Measurements from ENCODE around the gene TNFAIP8.

DNA sequence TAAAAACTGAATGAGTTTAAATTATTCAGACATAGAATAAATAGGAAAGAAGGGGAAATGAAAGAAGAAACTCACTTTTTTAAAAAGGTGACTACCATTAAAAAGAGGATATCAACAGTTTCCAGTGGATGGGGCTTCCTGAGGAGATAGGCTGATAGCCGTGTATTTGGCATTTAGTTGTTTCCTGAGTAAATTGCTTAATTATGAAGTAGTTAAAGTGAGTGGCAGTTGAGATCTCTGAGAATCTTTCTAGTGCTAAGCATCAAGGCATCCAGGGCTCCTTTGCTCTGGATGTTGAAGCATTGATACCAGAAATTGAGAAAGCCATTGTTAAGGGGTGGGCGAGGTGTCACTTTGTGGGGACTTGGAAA lies 2.7 kb downstream of the TNFAIP8 start:
- TF ChIP-seq FOXK2 (conservative IDR thresholded peaks at IDR 0.05 in 1 of 2, IDR thresholded peaks at IDR 0.05 in 1 of 2; ENCODE audit: low read depth in 2 of 2), result no peak
- no peak for TF ChIP-seq CXXC5 (CRISPR knock-in tag; IDR thresholded peaks at IDR 0.05)
- no peak for TF ChIP-seq TBL1XR1 (IDR thresholded peaks at IDR 0.05; ENCODE audit: low read length in 2 of 2)
- TF ChIP-seq EZH2 (IDR thresholded peaks at IDR 0.05; ENCODE audit: borderline replicate concordance, low read depth, low read length), result no peak
- no peak for TF ChIP-seq KLF10 (CRISPR knock-in tag; IDR thresholded peaks at IDR 0.05)
- TF ChIP-seq CCAR2 (IDR thresholded peaks at IDR 0.05; ENCODE audit: low read depth, low read length), result no peak
- TF ChIP-seq SMARCE1 (IDR thresholded peaks at IDR 0.05), result no peak
- no peak for TF ChIP-seq ATF7 (IDR thresholded peaks at IDR 0.05)
- TF ChIP-seq PTRF (tag; IDR thresholded peaks at IDR 0.05), result no peak
- no peak for TF ChIP-seq MCM7 (IDR thresholded peaks at IDR 0.05)
